OCI-LY1 (cell line): ENCODE results near the gene NPIPA5.
"Not testable (repeated sequence)": the region's sequence is repeated elsewhere in the genome, so short reads cannot be mapped to it uniquely, and the experiment has no call there.

ENCODE experiments used
- CTCF ChIP-seq: fragments of 200-600 bp; sonication (generic), shearing (Covaris generic); IDR thresholded peaks from 2 replicates; pipeline ENCODE4 v1.5.1; 2017; ENCODE audit warnings: mild to moderate bottlenecking, antibody characterized with exemption, low read length, moderate library complexity, mixed read lengths
- EZH2 ChIP-seq: fragments of 200-600 bp; sonication (generic), shearing (Covaris generic); IDR thresholded peaks from 2 replicates; pipeline ENCODE4 v1.8.0; 2017; ENCODE audit warnings: borderline replicate concordance, mixed run types, mild to moderate bottlenecking, antibody characterized with exemption, low read length, moderate library complexity, mixed read lengths

- TF ChIP-seq CTCF, EZH2: not testable (repeated sequence)
Measured at GRCh38 chr16:15354846-15355245, 23.2 kb downstream of the NPIPA5 start.
